Heart right ventricle (tissue), 16 donors: Measurements from ENCODE around the gene INPP4B. TPM values are rescaled to one million over a fixed set of nuclear protein-coding genes. Genes with fewer than 3 reads are reported as not detected.

ENCODE experiments used
- ATAC-seq, 8 donors: fragments of 200-7000 bp; cut with Tn5 transposase; one replicate each; pipeline ENCODE4 v1.9.1; 2020; ENCODE audit warnings: mild to moderate bottlenecking in 8 of 8, moderate library complexity in 8 of 8, moderate number of reproducible peaks in 1 of 8
- DNase-seq, 2 donors: peaks; one replicate each; pipeline ENCODE4 v3.0.0-alpha.2; 2020
- H3K27ac ChIP-seq, 10 donors: fragments of 200-600 bp; sonication (generic) in 2 of 10; one replicate each; pipeline versions ENCODE4 v1.5.0 to v1.8.0; 2020 to 2022; ENCODE audit warnings: mild to moderate bottlenecking in 3 of 10
- H3K27me3 ChIP-seq, 7 donors: fragments of 200-600 bp; one replicate each; pipeline ENCODE4 v1.8.0; 2021 to 2022; ENCODE audit warnings: mild to moderate bottlenecking in 2 of 7
- H3K36me3 ChIP-seq, 9 donors: fragments of 200-600 bp; sonication (generic) in 1 of 9; one replicate each; pipeline versions ENCODE4 v1.5.0 to v1.8.0; 2020 to 2022; ENCODE audit warnings: mild to moderate bottlenecking in 2 of 9
- H3K4me1 ChIP-seq, 9 donors: fragments of 200-600 bp; sonication (generic) in 1 of 9; one replicate each; pipeline versions ENCODE4 v1.5.0 to v1.8.0; 2020 to 2022; ENCODE audit warnings: mild to moderate bottlenecking in 4 of 9
- H3K4me3 ChIP-seq, 10 donors: fragments of 200-600 bp; sonication (generic) in 2 of 10; one replicate each; pipeline versions ENCODE4 v1.5.0 to v1.8.0; 2020 to 2022; ENCODE audit warnings: mild to moderate bottlenecking in 7 of 10, moderate library complexity in 2 of 10
- H3K9me3 ChIP-seq, 11 donors: fragments of 200-600 bp in 10 of 11; sonication (generic) in 2 of 11; one replicate each; pipeline versions ENCODE4 v1.5.0 to v1.8.0; 2013 to 2022; ENCODE audit warnings: mild to moderate bottlenecking in 2 of 11, control low read depth in 1 of 11, moderate library complexity in 1 of 11
- WGBS, 2 donors: extraction: QIAGEN DNeasy Blood & Tissue Kit; methylation state at CpG; one replicate each; pipeline ENCODE4 v1.1.7; 2013; ENCODE audit warnings: inconsistent platforms in 1 of 2; 5-methylcytosine and 5-hydroxymethylcytosine counted together
- intact Hi-C, 10 donors: fragments of 100-400 bp; cut with DNase I; formaldehyde crosslinking; loops; one replicate each; pipeline versions ENCODE4 v1.11.1 to v1.14.2; 2022
- polyA plus RNA-seq, 2 donors: library from polyadenylated mRNA; stranded (reverse); fragments of 200-250 nt; gene quantifications; one replicate each; pipeline ENCODE4 v1.2.3, GENCODE V29; 2013
- total RNA-seq, 10 donors: library from RNA; stranded (reverse); fragmentation: NEBNext Ultra II Directional in 3 of 10; extraction: Animal tissue kit (Norgen Biotek cat#: 25700) in 3 of 10; gene quantifications; one replicate each; pipeline versions ENCODE4 v1.2.1 to v1.2.4, GENCODE V29; 2021 to 2023
- TF ChIP-seq, protein P1 (sequence below), 9 donors: fragments of 200-600 bp; sonication (generic) in 2 of 9; IDR thresholded peaks; one replicate each; pipeline versions ENCODE4 v1.5.0 to v1.8.0; 2021 to 2022; ENCODE audit warnings: antibody characterized with exemption in 9 of 9, mild to moderate bottlenecking in 5 of 9, moderate library complexity in 1 of 9
- donor health status: Arrhythmogenic right ventricular cardiomyopathy.
- donor health status: ischemic (EF 13 %, LVEDD 7.1; RV severe dilation, severe dysfunction).
- donor health status: healthy with polysubstance abuse.
- donor health status: DM: no; HTN: yes; CAD: no.
- donor health status: DM: no; HTN: no; CAD: no.
- donor health status: ischemic (EF 25% LVEDD 6.9; RV normal size, moderate dysfunction).
- donor health status: ischemic (EF 25% LVEDD 5.7; RV mildly dilated, moderate dysfunction).
- donor health status: healthy.
- donor health status: DM: yes; HTN: yes; CAD: no.
- donor health status: Ischemic cardiomyopathy.
- donor health status: ischemic (EF 35%, LVEDD 5.7; RV mildly dilated, moderate dysfunction).
- donor health status: nonischemic (EF 11% LVEDD 7.7; RV severe dilation, severe dysfunction).
- donor health status: DM: yes; HTN: yes; CAD: no.
- donor health status: PGD.
- donor health status: ischemic (EF 29% LVEDD 5.4; RV normal size, mild dysfunction).
- donor health status: nonischemic (EF 23%, LVEDD 6.1; RV moderate dilation, normal function).

INPP4B gene
- total and polyA plus RNA-seq, 12 donors = 3.7 to 100.0 (median 39.1) TPM

DNA sequence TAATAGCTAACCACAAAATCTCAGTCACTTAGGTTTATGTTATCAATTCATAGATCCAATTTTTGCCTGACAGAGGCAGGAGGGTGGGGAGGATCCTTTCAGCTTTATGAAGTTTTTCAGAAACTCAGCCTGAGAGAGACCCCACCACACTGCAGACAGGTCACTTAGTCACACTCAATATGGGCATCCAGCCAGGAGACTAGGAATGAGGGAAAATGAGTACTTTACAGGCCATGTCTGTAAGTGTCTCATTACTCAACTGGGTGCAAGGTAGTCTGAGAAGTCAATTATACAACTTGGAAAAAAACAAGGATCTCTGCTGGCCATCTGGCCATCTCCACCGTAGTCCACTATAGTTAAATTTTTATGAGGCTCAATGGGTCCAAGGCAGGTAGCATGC is 365.9 kb downstream of the INPP4B start:
- no peaks in the 10 kb centered on the region for H3K36me3 ChIP-seq
- H3K27me3 ChIP-seq = no peaks in the 10 kb centered on the region
- DNase-seq (no peak), ATAC-seq (no peak)
- H3K27ac ChIP-seq = no peak overlapping the region
- 97% methylated on average over 1 of the region's 1 CpG for WGBS, 2 donors
- no peaks in the 10 kb centered on the region for H3K9me3 ChIP-seq
- H3K4me1 ChIP-seq = no peaks in the 10 kb centered on the region
- intact Hi-C loops = no loop called here
- H3K4me3 ChIP-seq = no peak overlapping the region
- TF ChIP-seq, protein P1, sequence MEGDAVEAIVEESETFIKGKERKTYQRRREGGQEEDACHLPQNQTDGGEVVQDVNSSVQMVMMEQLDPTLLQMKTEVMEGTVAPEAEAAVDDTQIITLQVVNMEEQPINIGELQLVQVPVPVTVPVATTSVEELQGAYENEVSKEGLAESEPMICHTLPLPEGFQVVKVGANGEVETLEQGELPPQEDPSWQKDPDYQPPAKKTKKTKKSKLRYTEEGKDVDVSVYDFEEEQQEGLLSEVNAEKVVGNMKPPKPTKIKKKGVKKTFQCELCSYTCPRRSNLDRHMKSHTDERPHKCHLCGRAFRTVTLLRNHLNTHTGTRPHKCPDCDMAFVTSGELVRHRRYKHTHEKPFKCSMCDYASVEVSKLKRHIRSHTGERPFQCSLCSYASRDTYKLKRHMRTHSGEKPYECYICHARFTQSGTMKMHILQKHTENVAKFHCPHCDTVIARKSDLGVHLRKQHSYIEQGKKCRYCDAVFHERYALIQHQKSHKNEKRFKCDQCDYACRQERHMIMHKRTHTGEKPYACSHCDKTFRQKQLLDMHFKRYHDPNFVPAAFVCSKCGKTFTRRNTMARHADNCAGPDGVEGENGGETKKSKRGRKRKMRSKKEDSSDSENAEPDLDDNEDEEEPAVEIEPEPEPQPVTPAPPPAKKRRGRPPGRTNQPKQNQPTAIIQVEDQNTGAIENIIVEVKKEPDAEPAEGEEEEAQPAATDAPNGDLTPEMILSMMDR (IDR thresholded peaks at IDR 0.05) = no peak

DNA sequence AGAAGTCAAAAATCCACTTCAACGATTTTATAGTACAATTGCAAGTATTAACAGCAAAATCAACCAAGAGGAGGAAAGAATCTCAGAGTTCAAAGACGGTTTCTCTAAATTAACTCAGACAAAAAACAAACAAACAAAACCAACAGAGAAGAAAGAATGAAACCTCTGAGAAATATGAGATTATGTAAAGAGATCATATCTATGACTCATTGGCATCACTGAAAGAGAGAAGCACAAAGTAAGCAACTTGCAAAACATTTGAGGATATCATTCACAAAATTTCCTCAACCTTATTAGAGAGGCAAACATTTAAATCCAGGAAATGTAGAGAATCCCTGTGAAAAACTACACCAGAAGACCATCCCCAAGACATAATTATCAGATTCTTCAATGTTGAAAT is 370.4 kb downstream of the INPP4B start:
- 81 to 85% methylated on average over 2 of the region's 2 CpGs for WGBS, 2 donors
- TF ChIP-seq, protein P1 (IDR thresholded peaks at IDR 0.05) = no peak
- no peaks in the 10 kb centered on the region for H3K27me3 ChIP-seq
- intact Hi-C loops = no loop called here
- no peak overlapping the region for H3K4me3 ChIP-seq
- no peaks in the 10 kb centered on the region for H3K9me3 ChIP-seq
- peaks cover 0 to 9% (median 0%) of the 10 kb centered on the region in 9 donors for H3K4me1 ChIP-seq
- no peak overlapping the region for H3K27ac ChIP-seq
- DNase-seq = no peak
- no peaks in the 10 kb centered on the region for H3K36me3 ChIP-seq
- no peak for ATAC-seq

DNA sequence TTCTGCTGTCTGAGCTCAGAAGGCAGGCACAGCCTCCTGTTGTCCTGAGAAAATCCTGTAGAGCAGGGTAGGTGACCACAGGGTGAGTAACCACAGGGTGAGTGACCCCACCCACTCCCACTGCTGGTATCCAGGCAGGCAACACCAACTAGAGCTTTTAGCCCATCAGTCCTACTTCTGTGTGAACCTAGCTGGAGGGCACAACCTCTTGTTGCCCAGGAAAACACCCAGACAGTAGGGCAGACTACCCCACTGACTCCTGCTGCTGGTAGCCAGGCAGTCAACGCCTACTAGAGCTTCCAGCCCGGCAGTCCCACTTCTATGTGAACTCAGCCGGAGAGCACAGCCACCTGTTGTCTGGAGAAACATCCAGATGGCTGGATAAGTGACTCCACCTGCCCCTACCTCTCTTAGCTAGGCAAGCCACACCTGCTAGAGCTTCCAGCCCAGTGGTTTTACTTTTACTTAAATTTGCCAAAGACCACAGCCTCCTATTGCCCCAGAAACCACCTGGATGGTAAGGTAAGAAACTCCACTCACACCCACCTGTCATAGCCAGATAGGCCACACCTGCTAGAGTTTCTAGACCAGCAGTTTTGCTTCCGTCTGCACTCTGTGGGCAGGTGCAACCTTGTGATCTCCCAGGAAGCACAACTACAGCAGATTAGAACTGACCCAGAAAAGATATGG is 371.6 kb downstream of the INPP4B start:
- Histone ChIP-seq H3K4me1 (peaks cover 0 to 16% (median 0%) of the 10 kb centered on the region in 9 donors), H3K4me3 (no peak overlapping the region), H3K9me3 (no peaks in the 10 kb centered on the region), H3K27ac (no peak overlapping the region), H3K27me3 (no peaks in the 10 kb centered on the region), H3K36me3 (no peaks in the 10 kb centered on the region)
- DNase-seq (no peak), ATAC-seq (peak in 2 of 8 donors; percentile 9 to 59)
- WGBS, 2 donors = 92 to 95% methylated on average over 4 of the region's 4 CpGs
- intact Hi-C loops = no loop called here
- TF ChIP-seq, protein P1 (IDR thresholded peaks at IDR 0.05) = no peak

DNA sequence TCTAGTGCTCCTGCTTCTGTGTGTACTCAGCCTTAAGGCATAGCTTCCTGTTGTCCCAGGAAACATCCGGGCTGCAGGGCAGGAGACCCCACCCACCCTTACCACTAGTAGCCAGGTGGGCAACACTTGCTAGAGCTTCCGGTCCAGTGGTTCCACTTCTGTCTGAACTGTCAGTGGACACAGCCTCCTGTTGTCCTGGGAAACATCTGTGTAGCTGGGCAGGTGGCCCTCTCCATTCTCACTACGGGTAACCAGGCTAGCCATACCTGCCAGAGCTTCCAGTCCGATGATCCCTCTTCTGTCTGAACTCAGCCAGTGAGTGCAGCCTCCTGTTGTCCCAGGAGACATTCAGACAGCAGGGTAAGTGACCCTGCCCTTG is 372.2 kb downstream of the INPP4B start:
- WGBS, 2 donors = 78 to 86% methylated on average over 4 of the region's 4 CpGs
- TF ChIP-seq, protein P1 (IDR thresholded peaks at IDR 0.05) = no peak
- peaks cover 0 to 16% (median 0%) of the 10 kb centered on the region in 9 donors for H3K4me1 ChIP-seq
- H3K4me3 ChIP-seq = no peak overlapping the region
- no peaks in the 10 kb centered on the region for H3K9me3 ChIP-seq
- H3K36me3 ChIP-seq = no peaks in the 10 kb centered on the region
- intact Hi-C loops = no loop called here
- peak in 4 of 8 donors; percentile 14 to 53 (median 26) for ATAC-seq
- H3K27ac ChIP-seq = no peak overlapping the region
- DNase-seq = no peak
- no peaks in the 10 kb centered on the region for H3K27me3 ChIP-seq
